HepG2 (cell line): Measurements from ENCODE around the gene TMEM222. TPM values are rescaled to one million over a fixed set of nuclear protein-coding genes. Genes with fewer than 3 reads are reported as not detected.

Experiments
- ASH2L ChIP-seq: fragments of 300-600, 200-600 bp; sonication (generic); IDR thresholded peaks from 2 replicates; pipeline ENCODE4 v1.7.0; 2017; ENCODE audit warnings: low read depth, mild to moderate bottlenecking, moderate library complexity, mixed read lengths, low read length; ENCODE audit not compliant: insufficient read length
- ATF5 ChIP-seq: sonication (generic); formaldehyde crosslinking; IDR thresholded peaks from 2 replicates; pipeline ENCODE4 v1.4.0; 2020; ENCODE audit warnings: mild to moderate bottlenecking, low read depth, missing genetic modification reagents
- ATF7-NPFF ChIP-seq: sonication (generic); formaldehyde crosslinking; IDR thresholded peaks from 2 replicates; pipeline ENCODE4 v1.8.1; 2023; ENCODE audit warnings: mild to moderate bottlenecking, low read depth, missing genetic modification reagents, moderate library complexity
- BATF2 ChIP-seq: sonication (generic); formaldehyde crosslinking; IDR thresholded peaks from 2 replicates; pipeline ENCODE4 v1.8.0; 2022; ENCODE audit warnings: mild to moderate bottlenecking, missing genetic modification reagents, moderate library complexity
- HDAC1 ChIP-seq: sonication (generic); formaldehyde crosslinking; IDR thresholded peaks from 2 replicates; pipeline ENCODE4 v1.5.1; 2020; ENCODE audit warnings: mild to moderate bottlenecking, missing genetic modification reagents
- IKZF4 ChIP-seq: sonication (generic); formaldehyde crosslinking; IDR thresholded peaks from 2 replicates; pipeline ENCODE4 v1.5.1; 2020; ENCODE audit warnings: borderline replicate concordance, mild to moderate bottlenecking, low read depth, missing genetic modification reagents; ENCODE audit errors: not compliant biosample characterization
- MAFF ChIP-seq: IDR thresholded peaks from 2 replicates; pipeline ENCODE4 v1.6.1; 2011; ENCODE audit warnings: low read depth, low read length, improper control_type of control experiment
- MEF2D ChIP-seq: sonication (generic); formaldehyde crosslinking; IDR thresholded peaks from 2 replicates; pipeline ENCODE4 v1.5.1; 2020; ENCODE audit warnings: mild to moderate bottlenecking, missing genetic modification reagents
- NCOA5 ChIP-seq: sonication (generic); formaldehyde crosslinking; IDR thresholded peaks from 2 replicates; pipeline ENCODE4 v1.4.0; 2020; ENCODE audit warnings: missing genetic modification reagents
- NFYC ChIP-seq: IDR thresholded peaks from 2 replicates; pipeline ENCODE4 v1.6.1; 2016; ENCODE audit warnings: missing genetic modification reagents, missing compliant biosample characterization
- PHF5A ChIP-seq: IDR thresholded peaks from one replicate; pipeline ENCODE4 v1.6.1; 2018; ENCODE audit warnings: low read depth, missing genetic modification reagents; ENCODE audit not compliant: unreplicated experiment
- RBM39 ChIP-seq: fragments of 200-400 bp; formaldehyde crosslinking; IDR thresholded peaks from one replicate; pipeline ENCODE4 v1.6.1; 2018; ENCODE audit warnings: antibody characterized with exemption, mild to moderate bottlenecking, low read depth, low read length; ENCODE audit not compliant: poor library complexity, severe bottlenecking
- RCOR2 ChIP-seq: IDR thresholded peaks from 2 replicates; pipeline ENCODE4 v1.6.1; 2016; ENCODE audit warnings: missing biosample characterization, missing genetic modification reagents
- STAG1 ChIP-seq: sonication (generic); formaldehyde crosslinking; IDR thresholded peaks from 2 replicates; pipeline ENCODE4 v1.4.0; 2020; ENCODE audit warnings: missing genetic modification reagents
- SUZ12 ChIP-seq: fragments of 150-350 bp; IDR thresholded peaks from 2 replicates; pipeline ENCODE4 v1.6.1; 2014; ENCODE audit warnings: low read depth, low read length
- ZBTB3 ChIP-seq: sonication (generic); formaldehyde crosslinking; IDR thresholded peaks from 2 replicates; pipeline ENCODE4 v1.4.0; 2020; ENCODE audit warnings: low read depth, mild to moderate bottlenecking, moderate library complexity, missing genetic modification reagents, borderline replicate concordance
- ZNF24 ChIP-seq: fragments of 450-650 bp; IDR thresholded peaks from 2 replicates; pipeline ENCODE4 v1.6.1; 2017; ENCODE audit warnings: antibody characterized with exemption, mild to moderate bottlenecking
- ZNF484 ChIP-seq: sonication (generic); formaldehyde crosslinking; IDR thresholded peaks from 2 replicates; pipeline ENCODE4 v1.5.1; 2020; ENCODE audit warnings: mild to moderate bottlenecking, low read depth, missing genetic modification reagents, borderline replicate concordance
- ZNF510 ChIP-seq: sonication (generic); formaldehyde crosslinking; IDR thresholded peaks from 2 replicates; pipeline ENCODE4 v1.4.0; 2020; ENCODE audit warnings: low read depth, mild to moderate bottlenecking, missing genetic modification reagents
- ZNF660 ChIP-seq: sonication (generic); formaldehyde crosslinking; IDR thresholded peaks from 2 replicates; pipeline ENCODE4 v1.5.1; 2020; ENCODE audit warnings: mild to moderate bottlenecking, low read depth, missing genetic modification reagents, borderline replicate concordance
- ZNF782 ChIP-seq: sonication (generic); formaldehyde crosslinking; IDR thresholded peaks from 2 replicates; pipeline ENCODE4 v1.4.0; 2020; ENCODE audit warnings: missing genetic modification reagents, mild to moderate bottlenecking, borderline replicate concordance
- polyA plus RNA-seq, 8 experiments: library from polyadenylated mRNA; depleted of rRNA in 3 of 8; stranded (reverse) in 7 of 8; unstranded in 1 of 8; fragments of >200 nt; fragmentation: Illumina TruSeq in 4 of 8; extraction: Trizol in 4 of 8; gene quantifications; 2 replicates each; pipeline versions ENCODE4 v1.2.1 to v1.2.3, GENCODE V29; 2011 to 2016; ENCODE audit warnings: low read depth in 4 of 8, missing spikeins in 1 of 8, mixed read lengths in 1 of 8; ENCODE audit not compliant: insufficient read depth in 1 of 8
- total RNA-seq, 5 experiments: library from RNA; depleted of rRNA; stranded (reverse); fragments of >200 nt; fragmentation: Illumina TruSeq; extraction: Trizol; gene quantifications; 2 replicates each; pipeline ENCODE4 v1.2.3, GENCODE V29; 2016; ENCODE audit warnings: low read depth in 1 of 5
- TF ChIP-seq, protein P1 (sequence below): sonication (generic); formaldehyde crosslinking; IDR thresholded peaks from 2 replicates; pipeline ENCODE4 v1.5.1; 2020; ENCODE audit warnings: missing genetic modification reagents, mild to moderate bottlenecking, borderline replicate concordance
- TF ChIP-seq, protein P2 (sequence below): sonication (generic); formaldehyde crosslinking; conservative IDR thresholded peaks from 2 replicates; pipeline ENCODE4 v1.8.0; 2022; ENCODE audit warnings: low read depth, missing genetic modification reagents

Gene TMEM222
- total and polyA plus RNA-seq, 2 of the 13 experiments (the other 11 are each of a cell fraction or from before 2014, with no cell fraction given), result 22.7 to 29.6 TPM

DNA sequence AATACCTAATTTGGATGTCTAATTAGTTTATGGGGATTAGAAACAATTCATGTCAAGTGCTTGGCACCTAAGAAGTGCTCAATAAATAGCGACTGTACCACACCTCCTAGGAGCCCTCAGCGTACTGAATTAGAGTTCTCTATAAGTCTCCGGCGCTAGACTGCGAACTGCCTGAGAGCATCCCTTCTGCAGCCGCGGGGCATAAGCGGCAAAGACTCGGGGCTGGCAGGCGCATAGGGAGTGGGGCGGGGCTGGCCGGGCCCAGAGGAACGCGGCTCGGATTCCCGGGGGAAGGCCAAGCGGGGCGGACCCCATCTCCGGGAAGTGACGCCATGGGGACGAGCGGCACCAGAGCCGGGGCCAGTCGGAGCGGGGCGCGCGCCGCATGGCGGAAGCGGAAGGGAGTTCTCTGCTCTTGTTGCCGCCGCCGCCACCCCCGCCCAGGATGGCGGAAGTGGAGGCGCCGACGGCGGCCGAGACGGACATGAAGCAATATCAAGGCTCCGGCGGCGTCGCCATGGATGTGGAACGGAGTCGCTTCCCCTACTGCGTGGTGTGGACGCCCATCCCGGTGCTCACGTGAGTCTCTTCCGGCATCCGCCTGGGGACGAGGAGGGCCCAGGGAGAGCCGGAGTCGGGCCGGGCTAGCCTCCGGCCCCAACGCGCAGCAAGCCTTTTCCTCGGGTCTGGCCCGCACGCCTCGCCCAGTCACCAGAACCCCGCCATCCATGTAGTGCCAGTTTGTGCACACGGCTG lies at the start of gene TMEM222 (continued):
- TF ChIP-seq, protein P1, sequence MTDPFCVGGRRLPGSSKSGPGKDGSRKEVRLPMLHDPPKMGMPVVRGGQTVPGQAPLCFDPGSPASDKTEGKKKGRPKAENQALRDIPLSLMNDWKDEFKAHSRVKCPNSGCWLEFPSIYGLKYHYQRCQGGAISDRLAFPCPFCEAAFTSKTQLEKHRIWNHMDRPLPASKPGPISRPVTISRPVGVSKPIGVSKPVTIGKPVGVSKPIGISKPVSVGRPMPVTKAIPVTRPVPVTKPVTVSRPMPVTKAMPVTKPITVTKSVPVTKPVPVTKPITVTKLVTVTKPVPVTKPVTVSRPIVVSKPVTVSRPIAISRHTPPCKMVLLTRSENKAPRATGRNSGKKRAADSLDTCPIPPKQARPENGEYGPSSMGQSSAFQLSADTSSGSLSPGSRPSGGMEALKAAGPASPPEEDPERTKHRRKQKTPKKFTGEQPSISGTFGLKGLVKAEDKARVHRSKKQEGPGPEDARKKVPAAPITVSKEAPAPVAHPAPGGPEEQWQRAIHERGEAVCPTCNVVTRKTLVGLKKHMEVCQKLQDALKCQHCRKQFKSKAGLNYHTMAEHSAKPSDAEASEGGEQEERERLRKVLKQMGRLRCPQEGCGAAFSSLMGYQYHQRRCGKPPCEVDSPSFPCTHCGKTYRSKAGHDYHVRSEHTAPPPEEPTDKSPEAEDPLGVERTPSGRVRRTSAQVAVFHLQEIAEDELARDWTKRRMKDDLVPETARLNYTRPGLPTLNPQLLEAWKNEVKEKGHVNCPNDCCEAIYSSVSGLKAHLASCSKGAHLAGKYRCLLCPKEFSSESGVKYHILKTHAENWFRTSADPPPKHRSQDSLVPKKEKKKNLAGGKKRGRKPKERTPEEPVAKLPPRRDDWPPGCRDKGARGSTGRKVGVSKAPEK, result no peak
- TF ChIP-seq STAG1 (CRISPR knock-in tag) (no peak), ZNF660 (CRISPR knock-in tag) (0 out of 2 replicates have a peak, but pooled peaks have one; percentile 67), RCOR2 (CRISPR knock-in tag) (peak; percentile 38; the same call in 1 of the 2 replicates), ZNF510 (CRISPR knock-in tag) (no peak), IKZF4 (CRISPR knock-in tag) (no peak), MAFF (no peak), RBM39 (peak; percentile 43), NFYC (CRISPR knock-in tag) (peak; percentile 82), ATF5 (CRISPR knock-in tag) (no peak), MEF2D (CRISPR knock-in tag) (peak; percentile 88), HDAC1 (peak; percentile 96), PHF5A (CRISPR knock-in tag) (no peak), ZNF484 (CRISPR knock-in tag) (no peak), BATF2 (CRISPR knock-in tag) (0 out of 2 replicates have a peak, but pooled peaks have one; percentile 55), ASH2L (peak; percentile 94), ZNF782 (CRISPR knock-in tag) (peak; percentile 83; the same call in 1 of the 2 replicates), ATF7-NPFF (CRISPR knock-in tag) (peak; percentile 82), NCOA5 (CRISPR knock-in tag) (no peak), ZBTB3 (CRISPR knock-in tag) (no peak), ZNF24 (0 out of 2 replicates have a peak, but pooled peaks have one; percentile 58), SUZ12 (no peak)
- TF ChIP-seq, protein P2, sequence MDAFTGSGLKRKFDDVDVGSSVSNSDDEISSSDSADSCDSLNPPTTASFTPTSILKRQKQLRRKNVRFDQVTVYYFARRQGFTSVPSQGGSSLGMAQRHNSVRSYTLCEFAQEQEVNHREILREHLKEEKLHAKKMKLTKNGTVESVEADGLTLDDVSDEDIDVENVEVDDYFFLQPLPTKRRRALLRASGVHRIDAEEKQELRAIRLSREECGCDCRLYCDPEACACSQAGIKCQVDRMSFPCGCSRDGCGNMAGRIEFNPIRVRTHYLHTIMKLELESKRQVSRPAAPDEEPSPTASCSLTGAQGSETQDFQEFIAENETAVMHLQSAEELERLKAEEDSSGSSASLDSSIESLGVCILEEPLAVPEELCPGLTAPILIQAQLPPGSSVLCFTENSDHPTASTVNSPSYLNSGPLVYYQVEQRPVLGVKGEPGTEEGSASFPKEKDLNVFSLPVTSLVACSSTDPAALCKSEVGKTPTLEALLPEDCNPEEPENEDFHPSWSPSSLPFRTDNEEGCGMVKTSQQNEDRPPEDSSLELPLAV, result 0 out of 2 replicates have a peak, but pooled peaks have one; percentile 24
